Posterior cingulate gyrus (tissue), 11 donors: ENCODE data around the gene ADAD2.

Experiments used
- DNase-seq, 10 donors: peaks; one replicate each; pipeline versions ENCODE4 v3.0.0 to v3.0.0-alpha.2; 2020 to 2021; ENCODE audit warnings: mixed read lengths in 3 of 10
- intact Hi-C: fragments of 100-400 bp; cut with DNase I; formaldehyde crosslinking; loops from one replicate; pipeline ENCODE4 v1.15.1; 2023

ADAD2 gene

DNA sequence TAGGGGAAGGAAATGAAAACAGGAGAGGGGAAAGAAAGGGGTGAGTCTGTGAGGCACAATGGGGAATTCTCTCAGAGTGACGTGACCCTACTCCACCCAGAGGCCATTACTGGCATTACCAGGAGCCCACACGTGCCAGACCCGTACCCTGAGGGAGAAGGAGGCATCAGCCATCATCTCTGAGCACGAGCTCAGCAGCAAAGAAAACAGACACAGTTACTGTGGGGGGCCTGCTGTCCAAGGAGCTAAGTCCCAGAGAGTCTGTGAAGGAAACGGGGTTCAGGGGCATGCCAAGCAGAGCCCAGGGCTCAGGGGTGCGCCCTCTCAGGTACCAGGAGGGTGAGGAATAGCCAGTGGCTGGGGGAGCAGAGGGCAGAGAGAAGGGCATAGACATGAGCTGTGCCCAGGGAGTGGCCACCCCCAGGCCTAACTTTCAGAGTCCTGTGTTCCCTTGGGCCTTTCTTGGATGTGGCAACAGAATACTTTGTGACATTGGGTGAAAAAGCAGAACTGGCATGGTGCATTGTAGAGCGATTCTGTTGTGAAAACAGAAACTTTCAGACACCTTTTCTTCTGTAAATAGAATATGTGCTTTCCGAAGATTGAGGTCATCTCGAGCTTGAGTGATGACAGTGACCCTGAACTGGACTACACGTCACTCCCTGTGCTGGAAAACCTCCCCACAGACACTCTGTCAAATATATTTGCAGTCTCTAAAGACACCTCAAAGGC, 15.4 kb upstream of the ADAD2 start:
- peak in 4 of 10 donors; percentile 45 to 74 (median 59) for DNase-seq
- intact Hi-C loops, result no loop called here

DNA sequence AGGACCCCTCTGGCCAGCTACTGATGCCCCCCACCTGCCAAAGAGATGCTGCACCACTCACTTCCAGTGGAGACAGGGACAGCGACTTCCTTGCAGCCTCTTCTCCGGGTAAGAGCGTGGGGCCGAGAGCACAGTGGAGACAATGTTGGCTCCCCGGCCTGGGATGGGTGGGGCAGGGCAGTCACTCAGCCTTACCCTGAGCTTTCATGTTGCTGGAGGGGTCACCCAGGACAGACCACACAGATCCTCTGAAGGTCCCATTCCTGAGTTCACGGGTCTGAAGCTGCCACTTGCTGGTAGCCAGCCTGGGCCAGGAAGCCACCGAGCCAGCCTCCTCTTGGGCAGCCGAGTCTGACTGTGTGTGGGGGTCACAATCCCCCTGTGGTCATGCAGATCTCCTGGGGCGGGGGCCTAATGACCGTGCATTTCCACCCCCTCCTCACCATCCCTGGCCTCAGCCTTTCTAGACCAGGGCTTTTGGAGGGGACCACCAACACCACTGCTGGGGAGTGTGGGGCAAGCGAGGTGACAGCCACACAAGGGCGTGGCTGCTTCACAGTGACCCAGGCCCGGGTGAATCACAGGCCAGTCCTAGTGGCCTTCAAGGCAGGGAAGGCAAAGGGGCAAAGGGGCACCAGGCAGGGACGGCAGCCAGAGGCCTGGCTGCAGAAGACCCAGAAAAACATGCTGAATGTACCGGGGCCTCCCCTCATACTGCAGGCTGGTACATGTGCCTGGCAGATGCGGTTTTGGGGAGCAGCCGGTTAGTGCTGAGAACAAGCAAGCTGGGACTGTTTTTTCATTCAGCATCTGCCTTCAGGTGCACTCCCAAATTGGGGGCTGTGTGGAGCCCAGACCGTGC, 14.5 kb upstream of the ADAD2 start:
- DNase-seq, result peak in 3 of 10 donors; percentile 48 to 85 (median 80)

GRCh38 chr16:84177741-84178073, 13.2 kb upstream of the ADAD2 start:
- DNase-seq, result peak in 4 of 10 donors; percentile 35 to 88 (median 86)
- intact Hi-C loops, result no loop called here

More for the DNA sequence above, 14.5 kb upstream of the ADAD2 start:
- intact Hi-C loops, result no loop called here

- intact Hi-C loops, result no loop called here
These were observed 12.7 kb upstream of the ADAD2 start for GRCh38 chr16:84178146-84178765.

DNA sequence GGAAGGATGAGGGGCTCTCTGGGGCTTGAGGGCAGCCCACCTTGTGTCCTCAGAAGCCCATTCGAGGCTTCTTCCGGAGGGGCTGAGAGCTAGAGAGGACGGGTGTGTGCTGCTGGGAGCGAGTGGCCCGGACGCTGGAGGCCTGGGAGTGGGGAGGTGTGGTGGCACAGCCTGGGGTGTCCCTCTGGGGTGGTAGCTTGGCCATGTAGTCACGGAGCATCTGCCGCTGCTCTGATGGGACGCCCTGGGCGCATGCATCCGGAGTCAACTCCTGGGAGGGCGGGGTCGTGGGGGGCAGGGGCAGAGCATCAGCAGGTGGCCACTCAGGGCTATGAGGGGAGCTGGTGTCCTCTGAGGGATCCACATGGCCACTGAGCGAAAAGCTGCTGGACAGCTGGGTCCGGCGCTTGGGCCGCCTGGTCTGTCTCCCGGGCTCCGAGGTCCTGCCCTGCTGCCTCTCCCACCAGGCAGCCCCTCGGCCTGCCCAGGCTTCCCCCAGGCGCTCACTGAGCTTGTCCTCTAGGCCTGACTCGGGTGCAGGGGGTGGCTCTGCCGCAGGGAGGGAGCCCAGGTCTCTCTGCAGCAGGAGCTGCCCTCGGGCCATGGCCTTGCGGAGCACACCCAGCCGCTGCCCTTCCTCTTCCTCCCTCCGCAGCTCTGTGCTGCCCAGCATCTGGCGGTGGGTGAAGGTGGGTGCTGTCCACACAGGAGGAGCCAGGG, 11.9 kb upstream of the ADAD2 start:
- intact Hi-C loops, result no loop called here
- peak in 2 of 10 donors; percentile 81 for DNase-seq

More at GRCh38 chr16:84178146-84178765, 12.7 kb upstream of the ADAD2 start:
- peak in 1 of 10 donors; percentile 70 for DNase-seq

- intact Hi-C loops, result loop anchor here (10.0 kb wide), 1 partner anchor 95 kb away; no protein-coding TSS in a partner anchor
- DNase-seq, result peak in 2 of 10 donors; percentile 73 to 77
These were observed 11.2 kb upstream of the ADAD2 start for GRCh38 chr16:84179612-84180320.

DNA sequence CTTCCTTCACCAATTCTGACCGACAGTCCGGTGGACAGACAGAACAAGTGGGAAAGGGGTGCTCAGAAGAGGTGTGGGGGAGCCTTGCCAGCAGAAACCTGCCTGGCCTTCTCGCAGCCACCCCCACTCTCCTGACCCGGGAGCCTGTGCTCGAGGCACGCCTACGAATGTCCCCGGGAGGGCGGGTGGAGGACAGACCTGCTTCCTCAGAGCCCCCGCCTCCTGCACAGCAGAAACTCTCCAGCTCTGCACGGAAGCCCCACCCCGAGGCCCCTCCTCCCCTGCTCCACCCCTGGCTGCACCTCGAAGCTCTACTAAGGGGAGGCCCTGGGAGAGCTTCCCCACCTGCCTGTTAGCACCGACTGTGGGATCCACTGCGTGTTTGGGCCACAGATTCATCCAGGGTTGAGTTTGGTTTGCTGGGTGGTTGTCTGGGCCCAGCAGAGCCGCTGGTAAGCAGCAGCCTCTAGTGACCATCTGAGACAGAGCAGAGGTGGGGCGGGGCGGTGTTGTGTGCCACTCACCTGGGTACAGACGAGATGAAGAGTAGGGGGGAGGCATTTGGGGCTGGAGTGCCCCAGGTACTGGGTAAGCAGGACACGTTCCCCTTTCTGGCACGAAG, 10.3 kb upstream of the ADAD2 start:
- intact Hi-C loops, result loop anchor here (10.0 kb wide), 1 partner anchor 96 kb away; no protein-coding TSS in a partner anchor
- peak in 2 of 10 donors; percentile 71 to 79 for DNase-seq

- intact Hi-C loops, result loop anchor here (10.0 kb wide), 1 partner anchor 97 kb away; no protein-coding TSS in a partner anchor
- peak in 2 of 10 donors; percentile 76 for DNase-seq
These were observed 9.6 kb upstream of the ADAD2 start for GRCh38 chr16:84181144-84181915.

DNA sequence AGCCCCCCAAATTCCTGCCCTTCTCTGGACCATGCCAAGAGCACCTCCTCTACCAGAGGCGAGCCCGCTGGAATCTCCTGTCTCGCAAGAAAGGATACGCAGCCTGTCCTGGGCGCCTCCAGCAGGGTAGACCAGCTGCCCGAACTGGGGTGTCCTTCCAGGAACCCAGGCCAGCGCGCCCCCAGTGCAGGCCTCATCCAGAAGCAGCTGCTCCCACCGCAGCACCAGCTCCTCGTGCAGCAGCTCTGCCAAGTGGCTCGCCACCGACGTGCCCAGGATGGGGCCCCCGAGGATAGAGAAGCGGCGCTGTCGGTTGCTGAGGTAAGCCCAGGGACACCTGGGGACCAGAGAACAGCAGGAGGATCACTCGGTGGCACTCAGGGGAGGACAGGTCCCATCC, 8.9 kb upstream of the ADAD2 start:
- intact Hi-C loops, result loop anchor here (10.0 kb wide), 1 partner anchor 97 kb away; no protein-coding TSS in a partner anchor
- DNase-seq, result peak in 3 of 10 donors; percentile 55 to 62 (median 61)

- DNase-seq, result peak in 2 of 10 donors; percentile 23 to 67
- intact Hi-C loops, result loop anchor here (10.0 kb wide), 1 partner anchor 98 kb away; no protein-coding TSS in a partner anchor
These were observed 8.0 kb upstream of the ADAD2 start for GRCh38 chr16:84182680-84183571.

DNA sequence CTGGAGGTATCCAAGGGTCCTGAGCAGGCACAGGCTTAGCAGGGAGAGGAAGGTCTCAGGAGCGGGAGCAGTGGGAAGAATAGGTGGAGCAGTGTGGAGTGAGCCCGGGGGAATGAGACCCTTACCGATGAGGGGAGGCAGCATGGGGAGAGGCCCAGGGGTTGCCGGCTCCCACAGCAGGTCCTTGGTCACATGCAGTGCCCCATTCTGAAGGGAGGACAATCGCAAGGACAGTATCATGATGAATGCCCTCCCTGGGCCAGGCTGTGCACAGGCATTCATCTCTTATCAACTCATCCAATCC, 7.4 kb upstream of the ADAD2 start:
- intact Hi-C loops, result loop anchor here (10.0 kb wide), 1 partner anchor 99 kb away; no protein-coding TSS in a partner anchor
- peak in 1 of 10 donors; percentile 54 for DNase-seq

- DNase-seq, result peak in 3 of 10 donors; percentile 53 to 77 (median 62)
- intact Hi-C loops, result loop anchor here (10.0 kb wide), 1 partner anchor 99 kb away; no protein-coding TSS in a partner anchor
These were observed 6.9 kb upstream of the ADAD2 start for GRCh38 chr16:84183911-84184591.

GRCh38 chr16:84184775-84185174, 6.2 kb upstream of the ADAD2 start:
- intact Hi-C loops, result loop anchor here (5.0 to 10.0 kb wide), 2 partner anchors 42 to 100 kb away; no protein-coding TSS in a partner anchor
- peak in 3 of 10 donors; percentile 41 to 67 (median 65) for DNase-seq

DNA sequence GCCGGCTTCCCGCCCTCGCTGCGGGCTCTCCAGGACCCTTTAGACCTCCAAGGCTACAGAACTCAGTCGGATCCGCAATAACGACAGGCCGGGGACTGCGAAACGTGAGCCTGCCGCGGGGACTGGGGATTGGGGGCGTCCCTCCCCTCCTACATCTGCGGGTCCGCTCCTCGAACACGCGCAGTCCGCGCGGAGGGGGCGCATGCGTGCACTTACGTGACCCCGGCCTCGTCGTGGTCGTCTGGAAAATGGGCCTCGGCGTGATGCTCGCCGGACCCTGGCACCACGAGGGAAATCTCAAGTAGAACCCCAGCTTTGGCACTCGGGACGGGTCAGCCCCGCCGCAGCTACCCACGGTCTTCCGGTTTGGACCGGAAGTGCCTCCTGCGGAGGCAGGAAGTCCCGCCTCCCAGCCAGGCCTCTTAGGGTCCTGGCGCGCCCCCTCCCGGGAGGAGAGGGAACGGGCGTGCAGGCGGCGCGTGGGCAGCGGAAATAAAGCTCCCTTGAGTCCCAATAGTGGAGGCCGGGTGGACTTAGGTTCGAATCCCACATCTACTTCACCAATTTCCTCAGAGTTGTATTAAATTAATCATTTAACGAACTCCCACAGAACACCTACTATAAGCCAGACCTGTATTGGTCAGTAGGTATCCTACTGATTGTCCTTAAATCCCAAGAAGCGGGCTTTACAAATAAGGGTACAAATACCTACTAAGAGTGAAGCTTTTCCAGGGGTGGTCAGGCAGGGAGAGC, 4.1 kb upstream of the ADAD2 start, which contains the start of gene TAF1C:
Gene TAF1C, minus strand, starts transcription at position 373 of the 753 bp plus-strand sequence. CDS start 2,069 bp downstream, outside the sequence.
- intact Hi-C loops, result loop anchor here (1.0 to 10.0 kb wide), 4 partner anchors 45 to 220 kb away; partner anchors contain the start of gene NECAB2
- peak; percentile 79 to 98 (median 89) for DNase-seq

DNA sequence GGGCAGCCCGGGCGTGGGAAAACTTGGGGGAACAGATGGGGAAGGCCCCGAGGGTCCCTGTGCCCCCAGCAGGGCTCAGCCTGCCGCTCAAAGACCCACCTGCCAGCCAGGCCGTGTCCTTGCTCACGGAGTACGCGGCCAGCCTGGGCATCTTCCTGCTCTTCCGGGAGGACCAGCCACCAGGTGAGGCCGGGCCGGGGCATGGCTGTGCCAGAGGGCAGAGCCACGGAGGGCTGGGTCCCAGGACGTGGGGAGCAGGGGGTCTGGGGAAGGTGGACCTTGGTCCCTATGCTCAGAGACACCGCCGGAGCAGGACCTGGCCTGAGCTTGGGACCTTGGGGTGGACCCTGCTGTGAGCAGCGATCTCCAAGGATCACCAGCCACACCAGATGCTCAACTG, 509 bp downstream of the ADAD2 start:
- intact Hi-C loops, result no loop called here
- peak in 2 of 10 donors; percentile 49 to 78 for DNase-seq
